HEK293T (cell line): ENCODE results near the gene CSTF3.

Experiments
- BHLHE40 ChIP-seq: fragments of 450-650 bp; IDR thresholded peaks from 2 replicates; pipeline ENCODE4 v1.6.1; 2016; ENCODE audit warnings: mild to moderate bottlenecking, moderate library complexity, borderline replicate concordance
- ELF4 ChIP-seq: fragments of 450-650 bp; IDR thresholded peaks from 2 replicates; pipeline ENCODE4 v1.6.1; 2017; ENCODE audit warnings: antibody characterized with exemption
- FOXA1 ChIP-seq: fragments of 450-650 bp; IDR thresholded peaks from 2 replicates; pipeline ENCODE4 v1.6.1; 2016; ENCODE audit warnings: mild to moderate bottlenecking
- FOXM1 ChIP-seq: fragments of 450-650 bp; IDR thresholded peaks from 2 replicates; pipeline ENCODE4 v1.6.1; 2017; ENCODE audit warnings: mild to moderate bottlenecking, borderline replicate concordance
- HDGF ChIP-seq: fragments of 450-650 bp; IDR thresholded peaks from 2 replicates; pipeline ENCODE4 v1.6.1; 2017; ENCODE audit warnings: antibody characterized with exemption, borderline replicate concordance
- LEF1 ChIP-seq: fragments of 450-650 bp; IDR thresholded peaks from 2 replicates; pipeline ENCODE4 v1.6.1; 2017; ENCODE audit warnings: mild to moderate bottlenecking, borderline replicate concordance
- SP1 ChIP-seq: fragments of 450-650 bp; IDR thresholded peaks from 2 replicates; pipeline ENCODE4 v1.6.1; 2017
- TARDBP ChIP-seq: fragments of 450-650 bp; IDR thresholded peaks from 2 replicates; pipeline ENCODE4 v1.6.1; 2016
- ZNF384 ChIP-seq: fragments of 450-650 bp; IDR thresholded peaks from 2 replicates; pipeline ENCODE4 v1.6.1; 2016

DNA sequence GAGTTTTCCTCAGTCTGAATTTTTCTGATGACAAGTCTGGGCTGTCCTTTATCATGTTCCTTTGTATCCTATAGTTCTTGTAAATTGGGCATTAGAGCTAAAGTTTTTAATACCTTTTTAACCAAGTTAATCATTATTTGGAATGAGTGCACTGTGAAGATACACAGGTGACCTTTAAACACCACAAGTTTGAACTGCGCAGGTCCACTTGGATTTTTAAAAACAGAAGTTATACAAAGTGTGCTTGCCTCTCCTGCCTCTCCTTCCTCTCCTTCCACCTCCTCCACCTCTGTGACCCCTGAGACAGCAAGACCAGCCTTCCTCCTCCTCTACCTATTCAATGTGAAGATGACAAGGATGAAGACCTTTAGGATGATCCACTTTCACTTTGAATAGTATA lies 126.3 kb downstream of the CSTF3 start:
- TF ChIP-seq ZNF384 (no peak), SP1 (no peak), FOXA1 (no peak), LEF1 (no peak), BHLHE40 (no peak), FOXM1 (no peak), HDGF (no peak), TARDBP (no peak), ELF4 (no peak)
